Measurements from ENCODE around the gene CYP26C1.
A peak's percentile ranks its signal among the peaks of the same experiment; 100 is the strongest.

Gene CYP26C1

DNA sequence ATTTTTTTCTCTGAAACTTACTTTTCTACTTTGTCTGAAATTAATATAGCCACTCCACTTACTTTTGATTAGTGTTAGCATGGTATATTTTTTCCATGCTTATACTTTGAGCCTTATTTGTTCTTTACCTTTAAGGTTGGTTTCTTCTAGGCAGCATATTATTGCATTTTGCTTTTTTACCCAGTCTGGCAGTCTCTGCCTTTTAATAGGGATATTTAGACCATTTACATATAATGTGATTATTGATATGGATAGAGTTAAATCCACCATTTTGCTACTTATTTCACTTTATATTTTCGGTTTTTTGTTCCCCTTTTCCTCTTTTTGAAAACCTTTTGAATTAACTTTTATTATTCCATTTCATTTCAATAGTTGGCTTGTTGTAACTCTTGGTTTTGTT lies 43.4 kb downstream of the CYP26C1 start:
- H3K9ac ChIP-seq = no peak overlapping the region
- H3K27me3 ChIP-seq = no peaks in the 10 kb centered on the region
- no peak for TF ChIP-seq Cebpa-rat (IDR thresholded peaks at IDR 0.05)
- no peak overlapping the region for H3K4me3 ChIP-seq
- no peaks in the 10 kb centered on the region for H4K20me1 ChIP-seq
- no peaks in the 10 kb centered on the region for H3K9me3 ChIP-seq
- no peaks in the 10 kb centered on the region for H3K36me3 ChIP-seq
- no peak overlapping the region for H3K27ac ChIP-seq
- no peak overlapping the region for H3K4me2 ChIP-seq
- peaks cover 6% of the 10 kb centered on the region for H3K4me1 ChIP-seq

DNA sequence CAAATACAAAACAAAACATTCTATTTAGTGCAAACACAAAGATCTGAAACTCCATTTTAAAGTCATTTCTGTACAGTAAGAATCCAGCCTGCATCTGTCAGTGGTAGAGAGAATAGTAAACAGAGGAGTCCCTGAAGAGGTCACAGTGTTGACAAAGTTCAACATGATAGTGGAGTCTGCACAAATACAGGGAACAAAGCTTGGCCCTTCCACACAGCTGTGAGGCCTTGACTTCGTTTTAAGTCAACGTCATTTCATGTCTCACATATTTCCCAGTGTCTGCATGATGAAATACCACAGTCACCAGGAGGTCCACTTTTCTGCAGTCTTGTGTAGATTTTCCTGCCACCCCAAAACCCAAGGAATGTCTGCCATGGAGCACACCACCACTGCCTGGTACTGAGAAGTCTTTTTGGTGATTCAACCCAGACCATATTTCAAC lies 46.1 kb downstream of the CYP26C1 start:
- no peak for TF ChIP-seq Cebpa-rat (IDR thresholded peaks at IDR 0.05)
- H3K4me2 ChIP-seq = no peak overlapping the region
- no peak overlapping the region for H3K4me3 ChIP-seq
- peaks cover 6% of the 10 kb centered on the region for H3K4me1 ChIP-seq
- H3K9ac ChIP-seq = no peak overlapping the region
- H3K27ac ChIP-seq = no peak overlapping the region
- H3K27me3 ChIP-seq = no peaks in the 10 kb centered on the region
- no peaks in the 10 kb centered on the region for H3K36me3 ChIP-seq
- H4K20me1 ChIP-seq = no peaks in the 10 kb centered on the region
- H3K9me3 ChIP-seq = no peaks in the 10 kb centered on the region

DNA sequence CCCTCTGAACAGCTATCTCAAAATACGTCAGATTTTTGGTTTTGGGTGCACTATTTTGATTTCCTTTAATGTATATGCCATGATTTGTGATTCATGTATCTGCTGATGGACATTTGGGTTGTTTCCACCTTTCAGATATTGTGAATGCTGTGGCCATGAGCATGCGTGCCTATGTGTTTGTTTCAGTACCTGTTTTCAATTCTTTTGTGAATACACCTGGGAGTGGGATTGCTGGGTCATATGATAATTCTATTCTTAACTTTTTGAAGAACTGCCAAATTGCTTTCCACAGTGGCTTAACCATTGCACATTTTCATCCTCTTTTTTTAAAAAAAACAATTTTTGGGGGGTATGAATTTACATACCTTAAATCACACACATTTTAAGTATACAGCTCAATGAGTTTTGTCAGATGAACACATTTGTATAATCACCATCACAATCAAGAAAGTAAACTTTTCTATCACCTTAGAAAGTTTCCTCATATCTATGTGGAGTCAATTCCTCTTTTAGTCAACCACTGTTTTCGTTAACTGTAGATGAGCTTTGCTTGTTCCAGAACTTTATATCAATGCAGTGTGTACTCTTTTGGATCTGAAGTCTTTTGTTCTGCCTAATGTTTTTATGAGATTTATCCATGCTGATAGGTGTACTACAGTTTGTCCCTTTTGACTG lies 50.0 kb downstream of the CYP26C1 start:
- Histone ChIP-seq H3K27me3 (no peaks in the 10 kb centered on the region), H3K4me1 (peaks cover 10% of the 10 kb centered on the region), H3K4me2 (no peak overlapping the region), H3K9me3 (no peaks in the 10 kb centered on the region), H3K27ac (no peak overlapping the region), H3K4me3 (no peak overlapping the region), H3K36me3 (no peaks in the 10 kb centered on the region), H3K9ac (no peak overlapping the region), H4K20me1 (no peaks in the 10 kb centered on the region)
- no peak for TF ChIP-seq Cebpa-rat (IDR thresholded peaks at IDR 0.05)

DNA sequence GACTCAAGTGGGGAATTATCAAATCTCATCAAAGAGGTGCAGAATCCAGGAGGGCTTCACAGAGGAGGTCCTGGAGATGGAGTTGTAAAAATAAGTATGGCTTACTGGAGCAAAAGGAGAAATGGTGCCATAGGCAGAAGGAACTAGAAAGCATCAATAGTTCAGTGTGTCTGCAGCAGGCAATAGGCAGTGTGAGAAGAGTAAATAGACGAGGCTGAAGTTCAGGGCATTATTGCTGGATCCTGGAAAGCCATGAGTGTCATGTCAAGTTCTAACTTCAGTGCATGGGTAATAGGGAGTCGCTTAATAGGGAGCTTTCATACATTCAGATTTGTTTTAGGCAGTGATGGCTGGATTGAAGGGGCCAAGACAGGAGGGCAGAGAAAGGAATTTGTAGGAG lies 52.4 kb downstream of the CYP26C1 start:
- Histone ChIP-seq H3K36me3 (no peaks in the 10 kb centered on the region), H3K27me3 (no peaks in the 10 kb centered on the region), H3K4me2 (no peak overlapping the region), H4K20me1 (no peaks in the 10 kb centered on the region), H3K9me3 (peaks cover 8% of the 10 kb centered on the region; the same call in 1 of the 2 replicates), H3K9ac (no peak overlapping the region), H3K27ac (no peak overlapping the region), H3K4me3 (no peak overlapping the region), H3K4me1 (peaks cover 15% of the 10 kb centered on the region)
- TF ChIP-seq Cebpa-rat (IDR thresholded peaks at IDR 0.05) = no peak

DNA sequence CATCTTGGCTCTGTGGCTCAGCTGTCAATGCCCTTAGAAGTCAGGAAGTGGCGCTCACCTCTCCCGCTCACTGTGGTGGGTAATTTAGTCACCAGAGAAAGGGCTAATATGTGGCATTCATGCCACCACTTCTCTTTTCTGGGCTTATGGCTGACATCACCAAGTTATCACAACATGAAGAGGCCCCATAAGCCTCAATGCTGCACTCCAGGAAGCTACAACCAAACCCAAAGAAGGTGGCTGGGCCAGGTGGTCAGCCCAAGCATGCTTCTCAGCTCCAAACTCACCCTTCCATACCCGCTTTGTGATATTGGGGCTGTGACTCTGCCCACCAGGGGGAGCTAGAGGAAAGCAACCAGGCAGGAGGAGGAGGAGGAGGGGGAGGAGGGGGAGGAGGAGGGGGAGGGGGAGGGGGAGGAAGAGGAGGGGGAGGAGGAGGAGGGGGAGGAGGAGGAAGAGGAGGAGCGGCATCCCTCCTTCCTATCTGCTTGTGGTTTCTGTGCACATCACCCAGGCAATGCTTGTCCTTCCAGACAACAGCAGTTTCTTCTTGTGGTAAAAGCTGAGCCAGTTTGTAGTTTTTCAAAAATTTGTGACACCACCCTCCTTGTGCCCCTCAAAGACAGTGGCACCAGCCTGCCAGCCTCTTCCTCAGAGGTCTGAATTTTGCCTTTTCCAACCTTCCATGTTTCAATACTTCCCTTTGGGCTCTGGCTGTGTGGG lies 55.2 kb downstream of the CYP26C1 start:
- H4K20me1 ChIP-seq = no peaks in the 10 kb centered on the region
- peaks cover 8% of the 10 kb centered on the region; the same call in 1 of the 2 replicates for H3K9me3 ChIP-seq
- peak overlapping the region; percentile 44 for H3K4me2 ChIP-seq
- no peak overlapping the region for H3K9ac ChIP-seq
- no peak overlapping the region for H3K4me3 ChIP-seq
- H3K36me3 ChIP-seq = no peaks in the 10 kb centered on the region
- 0 out of 2 replicates have a peak overlapping the region, but pooled peaks have one; percentile 29 for H3K27ac ChIP-seq
- H3K27me3 ChIP-seq = no peaks in the 10 kb centered on the region
- H3K4me1 ChIP-seq = peaks cover 9% of the 10 kb centered on the region
- no peak for TF ChIP-seq Cebpa-rat (IDR thresholded peaks at IDR 0.05)

Measured in BLaER1 (cell line).